ENCODE measurements around the gene NECAP2. TPM values are rescaled to one million over a fixed set of nuclear protein-coding genes. Genes with fewer than 3 reads are reported as not detected.
A peak's percentile ranks its signal among the peaks of the same experiment; 100 is the strongest.
"Not testable (repeated sequence)": the region's sequence is repeated elsewhere in the genome, so short reads cannot be mapped to it uniquely, and the experiment has no call there.

The NECAP2 gene
- total RNA-seq, 1 experiment from 2014 or later: 29.8 TPM

DNA sequence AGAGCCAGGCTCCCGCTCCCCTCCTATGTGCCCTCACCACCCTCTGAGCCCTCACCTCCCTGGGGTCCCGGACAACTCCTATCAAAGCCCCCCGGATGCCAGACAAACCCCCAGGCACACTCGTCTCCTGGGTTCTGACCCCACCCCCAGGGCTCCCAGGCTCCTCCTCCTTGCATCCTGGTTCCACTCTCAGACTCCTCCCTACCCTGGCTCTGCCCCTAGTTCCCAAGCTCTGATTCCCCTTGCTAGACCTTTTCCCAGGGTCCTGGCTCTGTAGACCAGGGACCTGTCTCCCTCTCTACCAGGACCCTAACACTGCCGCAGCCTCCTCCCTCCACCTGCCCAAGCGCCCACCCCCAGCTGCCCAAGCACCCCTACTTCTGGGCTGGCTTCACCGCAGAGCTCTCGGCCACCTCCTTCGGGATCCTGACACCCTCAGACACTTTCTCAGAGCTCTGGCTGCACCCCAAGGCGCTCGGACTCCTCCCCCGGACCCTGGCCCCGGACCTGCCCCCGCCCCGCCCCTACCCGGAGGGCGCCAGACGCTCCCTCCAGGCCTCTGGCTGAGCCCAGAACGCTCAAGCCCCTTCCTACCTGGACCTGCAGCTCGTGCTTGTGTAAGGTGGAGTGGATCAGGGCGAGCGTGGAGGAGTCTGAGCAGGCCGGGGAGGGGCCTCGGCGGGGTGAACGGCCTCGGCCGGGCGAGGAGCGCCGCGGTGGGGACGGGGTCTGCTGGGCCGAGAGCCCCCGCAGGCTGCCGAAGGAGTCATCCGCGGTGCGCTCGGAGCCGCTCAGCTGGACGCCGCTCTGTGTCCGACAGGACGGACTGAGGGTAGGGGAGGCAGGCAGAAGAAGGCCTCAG, 43.3 kb downstream of the NECAP2 start:
- H3K36me3 Mint-ChIP-seq: peaks cover 26% of the 10 kb centered on the region
- H3K4me3 Mint-ChIP-seq; H3K4me1 Mint-ChIP-seq; DNase-seq (ENCODE audit: low spot score); H3K27ac Mint-ChIP-seq; H3K27me3 Mint-ChIP-seq (ENCODE audit: low read depth); POLR2A ChIA-PET; H3K9me3 Mint-ChIP-seq: not testable (repeated sequence)
- peak; percentile 86 for ATAC-seq
- CTCF ChIA-PET: interaction anchor here (0.7 to 2.1 kb wide), 3 partner anchors 13 to 137 kb away, joined by 3 to 10 read pairs (median 3); partner anchors contain the start of gene NECAP2

DNA sequence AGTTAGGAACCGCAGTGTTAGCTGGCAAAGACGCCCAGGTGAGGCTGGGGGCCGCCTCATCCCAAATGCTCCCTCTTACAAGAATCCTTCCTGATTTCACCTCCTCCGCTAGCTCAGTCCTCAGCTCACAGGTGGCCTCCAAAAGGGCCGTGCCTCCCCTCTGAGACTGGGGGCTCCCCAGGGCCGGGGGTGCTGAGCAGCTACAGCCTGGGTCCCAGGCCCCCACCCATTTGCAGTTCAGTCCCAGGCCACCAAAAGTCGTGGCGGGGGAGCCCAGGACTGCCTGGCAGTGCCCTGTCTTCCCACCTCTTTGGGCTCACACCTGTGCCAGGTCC, 43.9 kb downstream of the NECAP2 start:
- peaks cover 26% of the 10 kb centered on the region for H3K36me3 Mint-ChIP-seq

More for the DNA sequence above, 43.9 kb downstream of the NECAP2 start:
- Mint-ChIP-seq H3K4me3 (no peak overlapping the region), H3K27ac (no peak overlapping the region), H3K4me1 (no peaks in the 10 kb centered on the region), H3K27me3 (ENCODE audit: low read depth) (no peaks in the 10 kb centered on the region; the same call in 1 of the 2 replicates), H3K9me3 (no peaks in the 10 kb centered on the region)
- ChIA-PET CTCF (interaction anchor here (1.1 to 2.1 kb wide), 2 partner anchors 44 to 136 kb away, joined by 3 to 10 read pairs; partner anchors contain the start of gene NECAP2), POLR2A (no interaction called here)
- TF ChIP-seq MLX (CRISPR knock-in tag; IDR thresholded peaks at IDR 0.05) (no peak), SP1 (CRISPR knock-in tag; conservative IDR thresholded peaks at IDR 0.05) (no peak), ZNF232 (CRISPR knock-in tag; IDR thresholded peaks at IDR 0.05) (no peak), MXD4 (CRISPR knock-in tag; IDR thresholded peaks at IDR 0.05; ENCODE audit: borderline replicate concordance) (no peak), TCF7 (CRISPR knock-in tag; IDR thresholded peaks at IDR 0.05; ENCODE audit: low read depth) (no peak), ZNF281 (CRISPR knock-in tag; IDR thresholded peaks at IDR 0.05) (no peak), NFATC4 (CRISPR knock-in tag; IDR thresholded peaks at IDR 0.05) (no peak), ZNF121 (CRISPR knock-in tag; IDR thresholded peaks at IDR 0.05) (no peak), NFYB (CRISPR knock-in tag; conservative IDR thresholded peaks at IDR 0.05; ENCODE audit: low read depth) (no peak), ZNF512 (CRISPR knock-in tag; IDR thresholded peaks at IDR 0.05; ENCODE audit: borderline replicate concordance) (no peak), ERG (CRISPR knock-in tag; IDR thresholded peaks at IDR 0.05) (no peak), TEAD4 (CRISPR knock-in tag; IDR thresholded peaks at IDR 0.05) (no peak), ZBTB43 (CRISPR knock-in tag; IDR thresholded peaks at IDR 0.05) (no peak)
- TF ChIP-seq, protein P1, sequence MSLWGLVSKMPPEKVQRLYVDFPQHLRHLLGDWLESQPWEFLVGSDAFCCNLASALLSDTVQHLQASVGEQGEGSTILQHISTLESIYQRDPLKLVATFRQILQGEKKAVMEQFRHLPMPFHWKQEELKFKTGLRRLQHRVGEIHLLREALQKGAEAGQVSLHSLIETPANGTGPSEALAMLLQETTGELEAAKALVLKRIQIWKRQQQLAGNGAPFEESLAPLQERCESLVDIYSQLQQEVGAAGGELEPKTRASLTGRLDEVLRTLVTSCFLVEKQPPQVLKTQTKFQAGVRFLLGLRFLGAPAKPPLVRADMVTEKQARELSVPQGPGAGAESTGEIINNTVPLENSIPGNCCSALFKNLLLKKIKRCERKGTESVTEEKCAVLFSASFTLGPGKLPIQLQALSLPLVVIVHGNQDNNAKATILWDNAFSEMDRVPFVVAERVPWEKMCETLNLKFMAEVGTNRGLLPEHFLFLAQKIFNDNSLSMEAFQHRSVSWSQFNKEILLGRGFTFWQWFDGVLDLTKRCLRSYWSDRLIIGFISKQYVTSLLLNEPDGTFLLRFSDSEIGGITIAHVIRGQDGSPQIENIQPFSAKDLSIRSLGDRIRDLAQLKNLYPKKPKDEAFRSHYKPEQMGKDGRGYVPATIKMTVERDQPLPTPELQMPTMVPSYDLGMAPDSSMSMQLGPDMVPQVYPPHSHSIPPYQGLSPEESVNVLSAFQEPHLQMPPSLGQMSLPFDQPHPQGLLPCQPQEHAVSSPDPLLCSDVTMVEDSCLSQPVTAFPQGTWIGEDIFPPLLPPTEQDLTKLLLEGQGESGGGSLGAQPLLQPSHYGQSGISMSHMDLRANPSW (CRISPR knock-in tag; conservative IDR thresholded peaks at IDR 0.05; ENCODE audit: low read depth): no peak
- TF ChIP-seq, protein P2, sequence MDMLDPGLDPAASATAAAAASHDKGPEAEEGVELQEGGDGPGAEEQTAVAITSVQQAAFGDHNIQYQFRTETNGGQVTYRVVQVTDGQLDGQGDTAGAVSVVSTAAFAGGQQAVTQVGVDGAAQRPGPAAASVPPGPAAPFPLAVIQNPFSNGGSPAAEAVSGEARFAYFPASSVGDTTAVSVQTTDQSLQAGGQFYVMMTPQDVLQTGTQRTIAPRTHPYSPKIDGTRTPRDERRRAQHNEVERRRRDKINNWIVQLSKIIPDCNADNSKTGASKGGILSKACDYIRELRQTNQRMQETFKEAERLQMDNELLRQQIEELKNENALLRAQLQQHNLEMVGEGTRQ (CRISPR knock-in tag; IDR thresholded peaks at IDR 0.05): no peak
- ATAC-seq: no peak
- no peak for DNase-seq (ENCODE audit: low spot score)

Measured in WTC11 (cell line).